ENCODE measurements around the gene P3H3. TPM values are rescaled to one million over a fixed set of nuclear protein-coding genes. Genes with fewer than 3 reads are reported as not detected.

The P3H3 gene, protein sequence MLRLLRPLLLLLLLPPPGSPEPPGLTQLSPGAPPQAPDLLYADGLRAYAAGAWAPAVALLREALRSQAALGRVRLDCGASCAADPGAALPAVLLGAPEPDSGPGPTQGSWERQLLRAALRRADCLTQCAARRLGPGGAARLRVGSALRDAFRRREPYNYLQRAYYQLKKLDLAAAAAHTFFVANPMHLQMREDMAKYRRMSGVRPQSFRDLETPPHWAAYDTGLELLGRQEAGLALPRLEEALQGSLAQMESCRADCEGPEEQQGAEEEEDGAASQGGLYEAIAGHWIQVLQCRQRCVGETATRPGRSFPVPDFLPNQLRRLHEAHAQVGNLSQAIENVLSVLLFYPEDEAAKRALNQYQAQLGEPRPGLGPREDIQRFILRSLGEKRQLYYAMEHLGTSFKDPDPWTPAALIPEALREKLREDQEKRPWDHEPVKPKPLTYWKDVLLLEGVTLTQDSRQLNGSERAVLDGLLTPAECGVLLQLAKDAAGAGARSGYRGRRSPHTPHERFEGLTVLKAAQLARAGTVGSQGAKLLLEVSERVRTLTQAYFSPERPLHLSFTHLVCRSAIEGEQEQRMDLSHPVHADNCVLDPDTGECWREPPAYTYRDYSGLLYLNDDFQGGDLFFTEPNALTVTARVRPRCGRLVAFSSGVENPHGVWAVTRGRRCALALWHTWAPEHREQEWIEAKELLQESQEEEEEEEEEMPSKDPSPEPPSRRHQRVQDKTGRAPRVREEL
- 19.4 and 45.6 TPM in 2 replicates for total RNA-seq (2014; rRNA removed; shearing (Covaris generic); ENCODE audit: low replicate concordance)

DNA sequence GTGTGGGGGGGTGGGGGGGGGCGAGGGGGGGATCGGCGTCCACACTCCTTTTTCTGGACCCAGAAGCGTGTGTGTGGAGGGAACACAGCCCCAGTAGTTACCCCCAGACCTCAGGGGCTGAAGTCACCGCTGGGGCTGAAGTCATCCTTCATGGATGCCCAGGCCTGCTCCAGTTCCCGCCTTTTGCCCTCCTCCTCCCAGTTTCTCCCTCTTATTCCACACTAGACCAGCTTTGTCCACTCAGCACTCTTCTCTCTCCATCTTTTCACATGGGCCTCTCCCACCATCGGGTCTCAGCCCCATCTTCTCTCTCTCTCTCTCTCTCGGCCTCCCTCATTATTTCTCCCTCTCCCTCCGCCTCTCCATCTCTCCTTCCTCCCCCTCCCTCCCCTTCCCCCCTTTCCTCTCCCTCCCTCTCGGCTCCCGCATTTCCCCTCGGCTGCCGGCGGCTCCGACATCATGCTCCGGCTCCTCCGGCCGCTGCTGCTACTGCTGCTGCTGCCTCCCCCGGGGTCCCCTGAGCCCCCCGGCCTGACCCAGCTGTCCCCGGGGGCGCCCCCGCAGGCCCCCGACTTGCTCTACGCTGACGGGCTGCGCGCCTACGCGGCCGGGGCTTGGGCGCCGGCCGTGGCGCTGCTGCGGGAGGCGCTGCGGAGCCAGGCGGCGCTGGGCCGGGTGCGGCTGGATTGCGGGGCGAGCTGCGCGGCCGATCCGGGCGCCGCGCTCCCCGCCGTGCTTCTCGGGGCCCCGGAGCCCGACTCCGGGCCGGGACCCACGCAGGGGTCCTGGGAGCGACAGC is at the start of gene P3H3:
Gene P3H3, plus strand, starts transcription at position 426 of the 799 bp plus-strand sequence. Its CDS starts 34 bp downstream, at position 460.
- Histone ChIP-seq H3K9me3 (no peaks in the 10 kb centered on the region), H3K36me3 (peaks cover 7% of the 10 kb centered on the region), H3K27me3 (peaks cover 12% of the 10 kb centered on the region), H3K4me3 (peak within 1 kb of the TSS; percentile 81)
- peak; percentile 45 for DNase-seq

DNA sequence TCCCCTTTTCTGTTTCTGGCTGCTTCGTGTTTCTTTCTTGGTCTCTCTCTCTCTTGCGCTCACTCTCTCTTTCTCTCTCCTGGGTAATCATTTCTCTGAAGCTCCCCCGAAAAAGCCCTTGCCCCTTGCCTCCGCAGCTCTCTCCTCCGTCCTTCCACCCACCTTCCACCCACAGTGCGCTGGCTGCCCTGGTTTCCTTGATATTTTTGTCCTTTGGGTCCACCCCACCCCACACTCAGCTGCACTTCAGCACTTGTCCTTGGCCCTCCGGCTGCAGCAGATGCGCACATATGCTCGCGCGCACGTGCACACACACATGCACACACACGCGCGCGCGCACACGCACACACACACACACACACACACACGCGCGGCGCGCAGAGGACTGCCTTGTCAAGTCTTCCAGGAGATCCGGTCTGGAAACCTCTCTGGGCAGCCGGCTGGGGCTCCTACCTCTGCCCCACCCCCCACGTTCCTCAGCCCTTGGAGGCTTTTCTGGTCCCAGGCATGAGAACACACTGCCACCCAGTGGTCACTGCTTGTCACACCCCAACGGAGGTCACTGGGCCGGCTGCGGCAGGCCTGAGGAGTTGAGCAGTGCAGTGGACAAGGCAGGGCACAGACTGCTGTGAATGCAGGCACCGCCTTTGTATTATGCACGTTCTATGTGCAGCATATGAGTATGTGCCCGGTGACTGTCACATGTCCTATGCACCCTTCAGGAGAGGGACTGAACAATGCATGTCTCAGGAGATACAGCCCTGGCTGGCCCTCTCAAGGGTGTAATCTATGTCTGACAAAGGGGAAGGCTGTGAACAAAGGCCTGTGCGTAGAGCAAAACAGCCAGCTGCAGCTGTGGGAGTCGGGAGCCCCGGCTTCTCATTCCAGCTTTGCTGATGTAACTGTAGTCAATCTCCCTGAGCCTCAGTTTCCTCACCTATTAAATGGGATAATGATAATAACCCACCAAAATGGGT is 49.3 kb upstream of the P3H3 start:
- no peaks in the 10 kb centered on the region for H3K9me3 ChIP-seq
- DNase-seq = peak; percentile 90
- H3K27me3 ChIP-seq = no peaks in the 10 kb centered on the region
- no peaks in the 10 kb centered on the region for H3K36me3 ChIP-seq
- H3K4me3 ChIP-seq = peak overlapping the region; percentile 33

DNA sequence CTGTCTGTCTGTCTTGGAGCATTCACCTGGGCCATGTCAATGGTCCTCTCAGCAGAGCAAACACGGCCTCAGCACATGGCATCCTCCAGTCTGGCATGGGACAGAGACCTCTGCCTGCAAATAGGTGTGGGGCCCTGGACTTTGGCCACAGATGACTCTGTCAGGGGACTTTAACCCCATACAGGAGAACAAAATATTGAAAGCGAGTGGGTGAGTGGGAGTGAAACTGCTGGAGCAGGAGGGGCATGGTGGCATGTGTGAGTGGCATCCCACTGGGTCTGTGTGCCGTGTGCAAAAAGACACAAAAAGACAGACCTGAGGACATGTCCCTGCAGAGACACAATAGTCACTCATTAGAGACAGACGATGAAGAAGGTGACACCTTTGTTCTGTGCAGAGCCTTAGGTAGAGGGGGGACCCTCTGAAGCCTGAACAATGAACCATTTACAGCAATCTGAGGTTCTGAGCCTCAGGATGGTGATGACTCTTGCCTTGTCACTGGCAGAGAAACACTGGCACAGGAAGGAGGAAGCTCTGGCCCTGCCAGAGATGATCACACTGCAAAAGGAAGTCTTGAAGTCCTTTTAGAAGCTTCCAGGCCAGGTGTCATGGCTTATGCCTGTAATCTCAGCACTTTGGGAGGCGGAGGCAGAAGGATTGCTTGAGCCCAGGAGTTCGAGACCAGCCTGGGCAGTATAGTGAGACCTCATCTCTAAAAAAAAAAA is 48.3 kb upstream of the P3H3 start:
- H3K4me3 ChIP-seq = no peak overlapping the region
- no peak for DNase-seq
- H3K9me3 ChIP-seq = no peaks in the 10 kb centered on the region
- no peaks in the 10 kb centered on the region for H3K36me3 ChIP-seq
- no peaks in the 10 kb centered on the region for H3K27me3 ChIP-seq

DNA sequence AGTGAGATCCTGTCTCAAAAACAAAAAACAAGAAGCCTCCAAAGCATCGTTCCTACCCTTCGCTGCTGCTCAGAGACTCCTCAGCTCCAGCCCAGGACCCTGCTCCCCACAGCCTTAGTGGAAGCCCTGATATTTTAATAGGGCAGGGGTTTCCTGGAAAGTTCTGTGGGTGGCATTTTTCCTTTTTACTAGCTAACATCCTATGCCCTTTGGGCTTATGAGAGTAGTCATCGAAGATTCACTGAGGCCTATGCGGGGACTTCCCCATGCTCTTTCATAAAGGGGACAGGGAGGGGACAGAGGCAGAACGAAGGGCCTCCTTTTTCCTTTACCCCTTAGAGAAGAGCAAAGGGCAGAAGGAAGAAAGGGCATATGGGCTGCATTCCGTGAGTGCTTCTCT is 47.6 kb upstream of the P3H3 start:
- Histone ChIP-seq H3K27me3 (no peaks in the 10 kb centered on the region), H3K4me3 (no peak overlapping the region), H3K9me3 (no peaks in the 10 kb centered on the region), H3K36me3 (no peaks in the 10 kb centered on the region)
- DNase-seq = no peak

DNA sequence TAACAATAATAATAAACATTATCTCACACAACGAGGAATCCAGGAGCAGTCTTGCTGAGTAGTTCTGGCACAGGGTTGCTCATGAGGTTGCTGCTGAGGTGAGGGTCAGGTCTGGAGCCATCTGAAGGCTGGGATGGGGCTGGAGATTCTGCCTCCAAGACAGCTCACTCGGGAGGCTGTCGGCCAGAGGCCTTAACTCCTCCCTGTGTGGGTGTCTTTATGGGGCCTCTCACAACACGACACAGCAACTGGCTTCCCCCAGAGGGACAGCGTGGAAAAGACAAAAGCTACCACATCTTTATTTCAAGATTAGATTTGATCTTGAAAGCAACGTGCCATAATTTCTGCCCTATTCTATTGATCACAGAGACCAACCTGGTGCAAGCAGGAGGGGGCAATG is 46.1 kb upstream of the P3H3 start:
- H3K4me3 ChIP-seq = no peak overlapping the region
- H3K9me3 ChIP-seq = no peaks in the 10 kb centered on the region
- no peak for DNase-seq
- no peaks in the 10 kb centered on the region for H3K27me3 ChIP-seq
- no peaks in the 10 kb centered on the region for H3K36me3 ChIP-seq

DNA sequence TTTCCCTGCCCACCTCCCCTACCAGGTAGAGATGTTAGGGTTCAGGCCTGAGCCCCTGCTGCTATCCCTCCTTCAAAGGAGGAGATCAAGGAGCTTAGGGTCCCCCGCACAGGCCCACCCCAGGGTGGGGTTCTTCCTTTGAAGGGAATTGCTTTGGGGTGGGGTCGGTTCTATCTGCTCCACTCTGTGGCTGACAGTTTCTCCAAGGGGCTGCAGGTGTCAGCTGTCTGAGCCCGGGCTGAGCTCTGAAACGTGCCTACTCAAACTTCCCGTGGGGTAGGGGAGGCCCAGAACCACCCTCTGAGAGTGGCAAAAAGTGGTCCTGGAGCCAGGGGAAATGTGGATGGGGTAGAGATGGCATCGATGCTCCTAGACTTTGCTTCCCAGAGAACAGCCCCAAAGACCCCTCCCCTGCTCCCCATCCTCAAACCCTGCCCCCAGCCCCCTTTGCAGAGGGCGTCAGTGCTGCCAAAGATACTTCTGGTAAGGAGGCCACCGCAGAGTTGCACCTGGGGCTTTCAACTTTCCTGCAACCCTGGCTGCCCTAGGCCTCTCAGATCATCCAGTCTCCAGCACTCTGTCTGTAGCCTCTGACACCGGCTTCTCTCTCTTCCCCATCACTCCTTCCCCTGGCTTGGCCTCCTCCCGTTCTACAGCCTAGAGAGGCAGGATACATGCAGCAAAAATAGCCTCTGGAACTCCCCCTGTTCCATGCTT is 45.2 kb upstream of the P3H3 start:
- no peak overlapping the region for H3K4me3 ChIP-seq
- H3K36me3 ChIP-seq = no peaks in the 10 kb centered on the region
- DNase-seq = no peak
- H3K9me3 ChIP-seq = no peaks in the 10 kb centered on the region
- no peaks in the 10 kb centered on the region for H3K27me3 ChIP-seq

DNA sequence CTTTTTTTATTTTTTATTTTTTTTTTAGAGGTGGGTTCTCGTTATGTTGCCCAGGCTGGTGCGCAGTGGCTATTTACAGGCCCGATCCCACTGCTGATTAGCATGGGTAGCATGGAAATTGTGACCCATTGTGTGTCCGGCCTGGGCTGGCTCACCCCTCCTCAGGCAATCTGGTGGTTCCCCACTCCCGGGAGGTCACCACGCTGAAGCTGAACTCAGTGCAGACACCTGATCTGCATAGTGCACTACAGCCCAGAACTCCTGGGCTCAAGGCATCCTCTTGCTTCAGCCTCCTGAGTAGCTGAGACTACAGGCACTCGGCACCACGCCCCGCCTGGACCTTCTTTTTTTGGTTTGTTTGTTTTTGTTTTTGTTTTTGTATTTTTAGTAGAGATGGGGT is 44.4 kb upstream of the P3H3 start:
- Histone ChIP-seq H3K9me3 (no peaks in the 10 kb centered on the region), H3K36me3 (no peaks in the 10 kb centered on the region), H3K4me3 (no peak overlapping the region), H3K27me3 (no peaks in the 10 kb centered on the region)
- no peak for DNase-seq

DNA sequence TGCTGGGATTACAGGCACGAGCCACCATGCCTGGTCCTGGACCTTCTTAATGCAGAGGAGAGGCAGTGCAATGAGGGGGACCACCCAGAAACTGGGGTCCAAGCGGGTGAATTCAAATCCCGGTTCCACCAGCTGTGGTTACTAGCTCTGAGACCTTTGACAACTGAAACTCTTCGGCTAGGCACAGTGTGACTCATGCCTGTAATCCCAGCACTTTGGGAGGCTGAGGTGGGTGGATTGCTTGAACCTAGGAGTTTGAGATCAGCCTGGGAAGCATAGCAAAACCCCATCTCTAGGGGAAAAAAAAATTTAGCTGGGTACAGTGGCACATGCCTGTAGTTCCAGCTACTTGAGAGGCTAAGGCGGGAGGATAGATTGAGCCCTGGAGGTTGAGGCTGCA is 43.9 kb upstream of the P3H3 start:
- H3K27me3 ChIP-seq = no peaks in the 10 kb centered on the region
- no peaks in the 10 kb centered on the region for H3K36me3 ChIP-seq
- H3K4me3 ChIP-seq = no peak overlapping the region
- no peaks in the 10 kb centered on the region for H3K9me3 ChIP-seq
- DNase-seq = no peak

DNA sequence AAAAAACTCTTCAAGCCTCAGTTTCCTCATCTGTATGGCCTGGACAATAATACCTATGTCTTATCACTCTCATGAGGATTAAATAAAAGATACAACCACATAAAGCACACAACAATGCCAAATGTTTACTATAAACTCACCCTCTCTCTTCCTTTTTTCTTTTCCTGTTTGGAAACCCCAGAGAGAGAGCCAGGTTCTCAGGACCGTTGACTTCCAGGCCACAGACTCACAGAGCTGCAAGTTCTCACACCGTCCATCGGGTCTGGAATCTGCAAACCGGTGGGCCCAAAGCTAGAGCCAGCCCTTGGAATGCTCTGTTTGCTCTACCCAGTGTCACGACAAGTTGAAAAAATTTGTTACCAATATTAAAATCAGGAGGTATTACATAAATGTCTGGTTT is 43.4 kb upstream of the P3H3 start:
- Histone ChIP-seq H3K4me3 (no peak overlapping the region), H3K9me3 (no peaks in the 10 kb centered on the region), H3K27me3 (no peaks in the 10 kb centered on the region), H3K36me3 (no peaks in the 10 kb centered on the region)
- DNase-seq = no peak

DNA sequence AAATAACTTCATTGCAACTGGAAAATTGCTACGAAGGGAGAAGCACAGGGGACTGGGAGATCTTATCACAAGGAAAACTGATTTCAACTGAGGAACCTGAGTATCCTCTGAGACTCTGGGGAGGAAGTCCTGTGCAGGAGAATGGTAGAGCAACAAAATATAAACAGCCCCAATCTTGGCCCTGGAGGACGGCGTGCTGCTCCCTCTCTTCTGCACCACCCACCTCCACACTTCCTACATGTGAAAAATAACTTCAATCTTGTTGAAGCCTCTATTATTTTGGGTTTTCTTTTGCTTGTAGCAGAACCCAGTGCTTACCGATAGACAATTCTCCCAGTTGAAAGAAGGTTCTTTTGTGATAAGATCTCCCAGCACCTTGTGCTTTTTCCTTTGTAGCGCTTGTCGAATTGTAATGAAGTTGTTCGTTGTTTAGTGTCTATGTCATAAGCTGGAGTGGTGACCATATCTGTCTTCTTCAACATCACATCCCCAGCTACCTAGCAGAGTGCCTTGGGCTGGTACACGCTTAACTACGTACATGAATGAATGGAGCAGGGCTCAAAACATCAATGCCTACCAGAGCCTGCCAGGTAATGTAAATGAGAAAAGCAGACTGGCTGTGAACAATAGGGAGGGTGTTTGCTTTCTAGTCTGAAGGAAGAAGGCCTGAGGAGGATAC is 41.7 kb upstream of the P3H3 start:
- no peak for DNase-seq
- Histone ChIP-seq H3K4me3 (no peak overlapping the region), H3K36me3 (no peaks in the 10 kb centered on the region), H3K27me3 (no peaks in the 10 kb centered on the region), H3K9me3 (no peaks in the 10 kb centered on the region)

DNA sequence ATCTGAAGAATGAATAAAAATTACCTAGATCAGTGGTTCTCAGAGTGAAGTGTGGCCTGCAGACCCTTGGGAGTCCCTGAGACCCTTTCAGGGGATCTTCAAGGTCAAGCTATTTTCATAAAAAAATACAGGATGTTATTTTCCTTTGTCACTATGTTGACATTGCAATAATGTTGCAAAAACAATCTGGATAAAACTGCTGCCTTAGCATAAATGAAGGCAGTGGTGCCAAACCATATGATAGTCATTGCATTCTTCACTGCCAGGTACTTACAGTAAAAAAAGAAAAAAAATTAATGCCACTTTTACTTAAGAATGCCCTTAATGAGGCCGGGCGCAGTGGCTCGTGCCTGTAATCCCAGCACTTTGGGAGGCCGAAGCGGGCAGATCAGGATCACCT is 40.9 kb upstream of the P3H3 start:
- no peak overlapping the region for H3K4me3 ChIP-seq
- DNase-seq = no peak
- no peaks in the 10 kb centered on the region for H3K9me3 ChIP-seq
- no peaks in the 10 kb centered on the region for H3K36me3 ChIP-seq
- no peaks in the 10 kb centered on the region for H3K27me3 ChIP-seq

DNA sequence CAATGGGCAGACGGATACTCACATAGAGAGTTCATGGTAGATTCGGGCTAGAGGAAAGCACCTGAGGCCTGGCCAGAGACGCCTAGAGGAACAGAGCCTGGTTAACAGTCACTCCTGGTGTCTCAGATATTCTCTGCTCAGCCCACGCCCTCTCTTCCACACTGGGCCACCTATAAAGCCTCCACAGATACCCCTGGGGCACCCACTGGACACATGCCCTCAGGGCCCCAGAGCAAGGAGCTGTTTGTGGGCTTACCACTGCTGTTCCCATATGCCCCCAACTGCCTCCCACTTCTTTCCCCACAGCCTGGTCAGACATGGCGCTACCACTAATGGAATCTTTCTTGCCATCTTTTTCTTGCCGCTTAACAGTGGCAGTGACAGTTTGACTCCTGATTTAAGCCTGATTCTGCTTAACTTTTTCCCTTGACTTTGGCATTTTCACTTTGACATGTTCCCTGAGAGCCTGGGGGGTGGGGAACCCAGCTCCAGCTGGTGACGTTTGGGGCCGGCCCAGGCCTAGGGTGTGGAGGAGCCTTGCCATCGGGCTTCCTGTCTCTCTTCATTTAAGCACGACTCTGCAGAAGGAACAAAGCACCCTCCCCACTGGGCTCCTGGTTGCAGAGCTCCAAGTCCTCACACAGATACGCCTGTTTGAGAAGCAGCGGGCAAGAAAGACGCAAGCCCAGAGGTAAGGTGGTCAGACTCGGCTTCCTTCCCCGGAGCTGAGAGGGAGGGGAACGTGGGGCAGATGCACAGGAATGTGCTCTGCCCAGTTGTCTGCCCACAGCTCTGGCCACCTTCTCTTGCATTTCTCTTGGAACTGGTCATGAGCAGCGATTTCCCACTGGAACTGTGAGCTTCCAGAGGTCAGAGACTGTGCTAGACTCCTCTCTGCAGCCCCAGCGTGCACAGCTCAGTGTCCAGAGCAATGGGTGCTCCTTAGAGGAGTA is 39.0 kb upstream of the P3H3 start, which contains the start of gene CD4:
Gene CD4, plus strand, starts transcription at position 557 of the 953 bp plus-strand sequence. CDS start 10,611 bp downstream, outside the sequence.
- H3K27me3 ChIP-seq = no peaks in the 10 kb centered on the region; the same call in 1 of the 2 replicates
- H3K9me3 ChIP-seq = no peaks in the 10 kb centered on the region
- H3K4me3 ChIP-seq = no peak within 1 kb of the TSS
- no peaks in the 10 kb centered on the region for H3K36me3 ChIP-seq
- no peak for DNase-seq

DNA sequence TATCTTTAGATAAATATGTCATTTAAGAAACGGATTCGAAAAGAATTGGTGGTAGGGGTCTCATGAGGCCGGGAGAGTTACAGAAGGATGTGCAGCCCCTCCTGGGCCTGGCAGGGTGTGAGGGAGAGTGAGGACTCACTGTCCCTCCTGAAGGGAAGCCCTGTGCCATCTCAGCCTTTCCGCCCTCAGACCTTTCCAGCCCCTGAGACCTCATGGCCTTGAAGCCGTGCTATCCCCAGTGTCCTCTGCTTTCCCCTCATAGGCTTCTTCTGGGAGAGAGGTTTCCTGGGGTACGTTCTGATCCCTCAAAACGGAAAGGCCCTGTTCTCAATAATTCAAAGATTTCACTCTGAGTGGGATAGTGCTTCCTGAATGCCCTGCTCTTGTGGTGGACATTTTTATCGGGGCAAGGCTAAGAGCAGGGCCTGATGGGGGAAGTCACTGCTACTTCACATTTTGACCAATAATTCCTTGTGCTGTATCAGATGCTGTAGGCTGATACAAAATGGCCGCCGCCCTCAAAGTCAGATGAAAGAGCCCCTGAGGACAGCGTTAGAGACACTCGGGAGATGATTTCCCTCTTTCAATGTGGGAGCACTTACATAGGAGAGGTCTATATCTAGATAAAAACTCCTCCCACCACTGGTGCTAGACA is 37.6 kb upstream of the P3H3 start:
- Histone ChIP-seq H3K9me3 (no peaks in the 10 kb centered on the region), H3K36me3 (no peaks in the 10 kb centered on the region), H3K27me3 (no peaks in the 10 kb centered on the region; the same call in 1 of the 2 replicates), H3K4me3 (no peak overlapping the region)
- DNase-seq = no peak

Data from MG63 (cell line).